HL-60 (cell line): ENCODE measurements around the gene CALML3.

Experiments
- GABPA ChIP-seq: IDR thresholded peaks from 2 replicates; pipeline ENCODE4 v1.6.1; 2012; ENCODE audit warnings: low read depth
- POLR2AphosphoS5 ChIP-seq: IDR thresholded peaks from 2 replicates; pipeline ENCODE4 v1.6.1; 2012; ENCODE audit warnings: low read depth
- TF ChIP-seq, protein P1 (sequence below): IDR thresholded peaks from one replicate; pipeline ENCODE4 v1.5.1; 2011; ENCODE audit warnings: low read length, control low read depth, inconsistent platforms; ENCODE audit not compliant: insufficient read depth
- TF ChIP-seq, protein P2 (sequence below): IDR thresholded peaks from 2 replicates; pipeline ENCODE4 v1.6.1; 2012; ENCODE audit warnings: low read depth; ENCODE audit not compliant: insufficient replicate concordance

DNA sequence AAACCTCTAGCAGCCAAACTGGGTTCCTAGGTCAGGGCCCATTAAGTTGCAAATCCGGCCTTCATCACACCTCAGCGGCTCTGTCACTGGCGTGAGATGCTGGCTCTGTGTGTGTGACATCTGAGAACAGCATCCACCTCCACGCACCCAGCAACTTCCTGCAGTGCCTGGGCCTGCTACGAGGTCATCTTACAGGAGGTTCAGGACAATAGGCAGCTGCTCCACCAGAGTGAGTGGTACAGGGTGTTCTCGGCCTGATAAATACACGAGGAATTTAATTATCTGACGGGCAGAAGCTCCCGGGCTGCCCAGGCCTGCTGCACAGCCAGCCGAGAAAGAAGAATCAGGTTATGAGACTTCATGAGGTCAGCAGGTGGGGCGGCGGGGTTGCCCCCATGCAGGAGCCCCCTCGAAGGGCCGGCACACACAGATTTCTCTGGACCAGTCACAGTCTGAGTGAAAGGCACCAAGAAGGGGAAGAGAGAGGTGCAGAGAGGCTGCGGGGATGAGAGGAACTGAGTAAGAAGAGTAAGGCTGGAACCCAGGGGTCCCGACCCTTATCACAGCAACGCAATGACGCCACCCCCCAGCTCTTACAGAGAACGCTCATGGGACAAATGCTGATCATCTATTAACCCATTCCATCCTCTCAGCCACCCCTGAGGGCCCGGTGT, 49.3 kb downstream of the CALML3 start:
- TF ChIP-seq, protein P1, sequence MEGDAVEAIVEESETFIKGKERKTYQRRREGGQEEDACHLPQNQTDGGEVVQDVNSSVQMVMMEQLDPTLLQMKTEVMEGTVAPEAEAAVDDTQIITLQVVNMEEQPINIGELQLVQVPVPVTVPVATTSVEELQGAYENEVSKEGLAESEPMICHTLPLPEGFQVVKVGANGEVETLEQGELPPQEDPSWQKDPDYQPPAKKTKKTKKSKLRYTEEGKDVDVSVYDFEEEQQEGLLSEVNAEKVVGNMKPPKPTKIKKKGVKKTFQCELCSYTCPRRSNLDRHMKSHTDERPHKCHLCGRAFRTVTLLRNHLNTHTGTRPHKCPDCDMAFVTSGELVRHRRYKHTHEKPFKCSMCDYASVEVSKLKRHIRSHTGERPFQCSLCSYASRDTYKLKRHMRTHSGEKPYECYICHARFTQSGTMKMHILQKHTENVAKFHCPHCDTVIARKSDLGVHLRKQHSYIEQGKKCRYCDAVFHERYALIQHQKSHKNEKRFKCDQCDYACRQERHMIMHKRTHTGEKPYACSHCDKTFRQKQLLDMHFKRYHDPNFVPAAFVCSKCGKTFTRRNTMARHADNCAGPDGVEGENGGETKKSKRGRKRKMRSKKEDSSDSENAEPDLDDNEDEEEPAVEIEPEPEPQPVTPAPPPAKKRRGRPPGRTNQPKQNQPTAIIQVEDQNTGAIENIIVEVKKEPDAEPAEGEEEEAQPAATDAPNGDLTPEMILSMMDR: no peak
- TF ChIP-seq POLR2AphosphoS5 (no peak), GABPA (no peak)
- TF ChIP-seq, protein P2, sequence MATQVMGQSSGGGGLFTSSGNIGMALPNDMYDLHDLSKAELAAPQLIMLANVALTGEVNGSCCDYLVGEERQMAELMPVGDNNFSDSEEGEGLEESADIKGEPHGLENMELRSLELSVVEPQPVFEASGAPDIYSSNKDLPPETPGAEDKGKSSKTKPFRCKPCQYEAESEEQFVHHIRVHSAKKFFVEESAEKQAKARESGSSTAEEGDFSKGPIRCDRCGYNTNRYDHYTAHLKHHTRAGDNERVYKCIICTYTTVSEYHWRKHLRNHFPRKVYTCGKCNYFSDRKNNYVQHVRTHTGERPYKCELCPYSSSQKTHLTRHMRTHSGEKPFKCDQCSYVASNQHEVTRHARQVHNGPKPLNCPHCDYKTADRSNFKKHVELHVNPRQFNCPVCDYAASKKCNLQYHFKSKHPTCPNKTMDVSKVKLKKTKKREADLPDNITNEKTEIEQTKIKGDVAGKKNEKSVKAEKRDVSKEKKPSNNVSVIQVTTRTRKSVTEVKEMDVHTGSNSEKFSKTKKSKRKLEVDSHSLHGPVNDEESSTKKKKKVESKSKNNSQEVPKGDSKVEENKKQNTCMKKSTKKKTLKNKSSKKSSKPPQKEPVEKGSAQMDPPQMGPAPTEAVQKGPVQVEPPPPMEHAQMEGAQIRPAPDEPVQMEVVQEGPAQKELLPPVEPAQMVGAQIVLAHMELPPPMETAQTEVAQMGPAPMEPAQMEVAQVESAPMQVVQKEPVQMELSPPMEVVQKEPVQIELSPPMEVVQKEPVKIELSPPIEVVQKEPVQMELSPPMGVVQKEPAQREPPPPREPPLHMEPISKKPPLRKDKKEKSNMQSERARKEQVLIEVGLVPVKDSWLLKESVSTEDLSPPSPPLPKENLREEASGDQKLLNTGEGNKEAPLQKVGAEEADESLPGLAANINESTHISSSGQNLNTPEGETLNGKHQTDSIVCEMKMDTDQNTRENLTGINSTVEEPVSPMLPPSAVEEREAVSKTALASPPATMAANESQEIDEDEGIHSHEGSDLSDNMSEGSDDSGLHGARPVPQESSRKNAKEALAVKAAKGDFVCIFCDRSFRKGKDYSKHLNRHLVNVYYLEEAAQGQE: no peak
